Measurements from ENCODE around the gene DYRK1A. TPM values are rescaled to one million over a fixed set of nuclear protein-coding genes. Genes with fewer than 3 reads are reported as not detected.

Gene DYRK1A
- total RNA-seq, 3 donors from 2014 or later (not counting 1 experiment from before 2014, with no cell fraction given) = 149 to 166 (median 153) TPM

DNA sequence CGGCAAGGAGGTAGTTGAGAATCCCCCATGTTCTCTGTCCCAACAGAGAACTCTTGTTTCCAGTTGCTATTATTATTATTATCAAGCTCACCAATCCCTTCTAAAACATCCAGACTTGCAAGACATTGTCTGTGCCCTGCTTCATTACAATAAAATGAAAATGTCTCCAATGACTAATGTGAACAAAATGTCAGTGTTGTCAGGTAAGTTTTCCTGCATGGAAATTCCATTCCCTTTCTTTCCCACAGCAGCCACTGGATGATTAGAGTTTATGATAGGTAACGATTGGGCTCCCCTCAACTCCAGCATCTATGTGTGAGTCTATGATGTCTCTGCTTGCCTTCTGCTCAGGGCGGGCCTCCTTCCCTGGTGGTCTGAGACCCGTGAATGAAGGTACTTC, 8.9 kb upstream of the DYRK1A start:
- no peak overlapping the region for H3K27ac ChIP-seq (ENCODE audit: low read length)

DNA sequence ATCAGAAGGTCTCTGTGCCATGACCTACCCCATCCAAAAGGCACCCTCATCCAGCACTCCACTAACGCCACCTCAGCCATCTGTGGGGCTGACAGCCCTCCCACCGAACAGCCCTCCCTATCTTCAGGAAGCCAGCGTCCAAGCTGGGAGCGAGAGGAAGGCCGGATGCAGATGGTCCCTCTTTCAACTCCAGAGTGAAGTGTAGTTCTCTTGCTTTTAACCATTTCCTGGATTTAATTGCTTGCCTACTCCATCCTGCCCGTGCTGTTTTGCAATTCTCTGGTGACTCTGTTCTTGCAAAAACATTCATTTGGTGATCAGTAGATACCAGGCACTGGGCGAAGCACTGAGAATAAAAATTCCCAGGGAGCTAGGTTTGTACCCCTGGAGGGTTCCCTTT, 8.2 kb upstream of the DYRK1A start:
- peaks cover 12 to 29% of the 10 kb centered on the region in 2 donors for H3K27me3 Mint-ChIP-seq (ENCODE audit: low read depth in 2 of 2)
- H3K4me3 Mint-ChIP-seq = no peak overlapping the region
- no peak overlapping the region for H3K27ac Mint-ChIP-seq
- DNase-seq (no peak), ATAC-seq (no peak)
- Histone ChIP-seq H3K4me1 (ENCODE audit: control insufficient read depth, insufficient read depth, low read length) (no peaks in the 10 kb centered on the region), H3K36me3 (ENCODE audit: control insufficient read depth, insufficient read depth, low read length) (no peaks in the 10 kb centered on the region), H3K4me3 (ENCODE audit: low read length) (no peak overlapping the region), H3K27me3 (ENCODE audit: control insufficient read depth, insufficient read depth, low read length) (no peaks in the 10 kb centered on the region), H3K9me3 (ENCODE audit: control insufficient read depth, insufficient read depth, low read length) (no peaks in the 10 kb centered on the region), H3K27ac (ENCODE audit: low read length) (no peak overlapping the region)
- H3K36me3 Mint-ChIP-seq = no peaks in the 10 kb centered on the region
- H3K9me3 Mint-ChIP-seq = no peaks in the 10 kb centered on the region
- TF ChIP-seq, protein P1, sequence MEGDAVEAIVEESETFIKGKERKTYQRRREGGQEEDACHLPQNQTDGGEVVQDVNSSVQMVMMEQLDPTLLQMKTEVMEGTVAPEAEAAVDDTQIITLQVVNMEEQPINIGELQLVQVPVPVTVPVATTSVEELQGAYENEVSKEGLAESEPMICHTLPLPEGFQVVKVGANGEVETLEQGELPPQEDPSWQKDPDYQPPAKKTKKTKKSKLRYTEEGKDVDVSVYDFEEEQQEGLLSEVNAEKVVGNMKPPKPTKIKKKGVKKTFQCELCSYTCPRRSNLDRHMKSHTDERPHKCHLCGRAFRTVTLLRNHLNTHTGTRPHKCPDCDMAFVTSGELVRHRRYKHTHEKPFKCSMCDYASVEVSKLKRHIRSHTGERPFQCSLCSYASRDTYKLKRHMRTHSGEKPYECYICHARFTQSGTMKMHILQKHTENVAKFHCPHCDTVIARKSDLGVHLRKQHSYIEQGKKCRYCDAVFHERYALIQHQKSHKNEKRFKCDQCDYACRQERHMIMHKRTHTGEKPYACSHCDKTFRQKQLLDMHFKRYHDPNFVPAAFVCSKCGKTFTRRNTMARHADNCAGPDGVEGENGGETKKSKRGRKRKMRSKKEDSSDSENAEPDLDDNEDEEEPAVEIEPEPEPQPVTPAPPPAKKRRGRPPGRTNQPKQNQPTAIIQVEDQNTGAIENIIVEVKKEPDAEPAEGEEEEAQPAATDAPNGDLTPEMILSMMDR (IDR thresholded peaks at IDR 0.05) = no peak
- 19% methylated on average over 7 of the region's 7 CpGs for WGBS (ENCODE audit: insufficient coverage)
- intact Hi-C loops (cut with micrococcal nuclease) = no loop called here
- peaks cover 0 to 9% of the 10 kb centered on the region in 2 donors for H3K4me1 Mint-ChIP-seq

More for the DNA sequence above, 8.9 kb upstream of the DYRK1A start:
- Histone ChIP-seq H3K27me3 (ENCODE audit: control insufficient read depth, insufficient read depth, low read length) (no peaks in the 10 kb centered on the region), H3K9me3 (ENCODE audit: control insufficient read depth, insufficient read depth, low read length) (no peaks in the 10 kb centered on the region), H3K4me1 (ENCODE audit: control insufficient read depth, insufficient read depth, low read length) (no peaks in the 10 kb centered on the region), H3K4me3 (ENCODE audit: low read length) (no peak overlapping the region), H3K36me3 (ENCODE audit: control insufficient read depth, insufficient read depth, low read length) (no peaks in the 10 kb centered on the region)
- WGBS (ENCODE audit: insufficient coverage) = 55% methylated on average over 3 of the region's 4 CpGs
- Mint-ChIP-seq H3K9me3 (no peaks in the 10 kb centered on the region), H3K4me1 (peaks cover 0 to 9% of the 10 kb centered on the region in 2 donors), H3K4me3 (no peak overlapping the region), H3K27ac (no peak overlapping the region), H3K27me3 (ENCODE audit: low read depth in 2 of 2) (peaks cover 12 to 32% of the 10 kb centered on the region in 2 donors), H3K36me3 (no peaks in the 10 kb centered on the region)
- TF ChIP-seq, protein P1 (IDR thresholded peaks at IDR 0.05) = no peak
- intact Hi-C loops (cut with micrococcal nuclease) = no loop called here
- no peak for DNase-seq
- no peak for ATAC-seq

DNA sequence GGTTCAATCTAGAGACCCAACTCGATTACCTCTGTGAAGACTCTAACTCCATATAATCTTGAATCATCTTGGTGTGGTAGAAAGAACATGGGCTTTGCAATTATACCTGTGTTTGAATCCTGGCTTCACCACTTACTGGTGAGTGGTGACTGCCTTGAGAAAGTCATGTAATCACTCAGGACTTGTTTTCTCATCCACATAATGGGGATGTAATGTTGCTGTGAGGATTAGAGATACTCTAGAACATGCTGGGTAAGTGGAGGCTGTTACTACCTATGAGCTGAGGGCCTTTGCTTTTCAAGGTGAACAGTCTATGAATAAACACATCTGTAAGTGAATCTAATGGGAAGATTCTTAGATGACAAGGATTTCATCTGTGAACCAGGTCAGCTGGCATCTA, 2.6 kb upstream of the DYRK1A start:
- no CpG with 5 or more reads among the region's 1 CpG for WGBS (ENCODE audit: insufficient coverage)
- ATAC-seq (no peak), DNase-seq (no peak)
- H3K27me3 ChIP-seq (ENCODE audit: control insufficient read depth, insufficient read depth, low read length) = no peaks in the 10 kb centered on the region
- no peaks in the 10 kb centered on the region for H3K27me3 Mint-ChIP-seq (ENCODE audit: low read depth in 2 of 2)
- H3K36me3 ChIP-seq (ENCODE audit: control insufficient read depth, insufficient read depth, low read length) = no peaks in the 10 kb centered on the region
- peaks cover 7% of the 10 kb centered on the region for H3K36me3 Mint-ChIP-seq
- intact Hi-C loops (cut with micrococcal nuclease) = no loop called here
- H3K27ac Mint-ChIP-seq = peak overlapping the region; percentile 95 to 100
- H3K4me1 Mint-ChIP-seq = peaks cover 18 to 25% of the 10 kb centered on the region in 2 donors
- peaks cover 16% of the 10 kb centered on the region for H3K4me1 ChIP-seq (ENCODE audit: control insufficient read depth, insufficient read depth, low read length)
- peak overlapping the region; percentile 32 for H3K4me3 Mint-ChIP-seq
- TF ChIP-seq, protein P1 (IDR thresholded peaks at IDR 0.05) = no peak
- no peak overlapping the region for H3K27ac ChIP-seq (ENCODE audit: low read length)
- H3K9me3 Mint-ChIP-seq = no peaks in the 10 kb centered on the region
- H3K4me3 ChIP-seq (ENCODE audit: low read length) = no peak overlapping the region
- H3K9me3 ChIP-seq (ENCODE audit: control insufficient read depth, insufficient read depth, low read length) = no peaks in the 10 kb centered on the region

DNA sequence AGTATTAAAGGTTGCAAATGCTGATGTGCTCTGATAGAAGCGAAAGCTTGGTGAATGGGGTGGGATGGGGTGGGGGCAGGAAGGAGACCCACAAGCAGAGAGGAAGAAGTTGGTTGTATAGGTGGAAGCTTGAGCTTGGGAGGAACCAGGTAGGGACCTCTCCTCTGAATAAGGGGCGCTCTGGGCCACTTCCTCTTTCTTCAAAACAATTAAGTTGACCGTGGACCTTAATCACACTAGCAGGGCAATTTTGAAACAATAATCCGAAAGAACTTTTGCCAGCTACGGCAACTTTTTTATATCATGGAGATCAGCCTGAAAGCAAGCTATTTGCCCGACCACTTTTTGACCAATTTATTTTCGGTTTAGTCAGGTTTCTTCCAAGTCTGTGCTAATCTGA, 1.9 kb upstream of the DYRK1A start:
- H3K27me3 ChIP-seq (ENCODE audit: control insufficient read depth, insufficient read depth, low read length) = no peaks in the 10 kb centered on the region
- peaks cover 19% of the 10 kb centered on the region for H3K4me1 ChIP-seq (ENCODE audit: control insufficient read depth, insufficient read depth, low read length)
- peaks cover 7% of the 10 kb centered on the region for H3K36me3 Mint-ChIP-seq
- no peaks in the 10 kb centered on the region for H3K9me3 Mint-ChIP-seq
- H3K9me3 ChIP-seq (ENCODE audit: control insufficient read depth, insufficient read depth, low read length) = no peaks in the 10 kb centered on the region
- intact Hi-C loops (cut with micrococcal nuclease) = loop anchor here (5.0 kb wide), 1 partner anchor 198 kb away; no protein-coding TSS in a partner anchor
- peak overlapping the region; percentile 34 for H3K27ac ChIP-seq (ENCODE audit: low read length)
- H3K4me3 ChIP-seq (ENCODE audit: low read length) = no peak overlapping the region
- TF ChIP-seq, protein P1 (IDR thresholded peaks at IDR 0.05) = no peak
- peak overlapping the region; percentile 99 for H3K4me3 Mint-ChIP-seq
- DNase-seq (no peak), ATAC-seq (no peak)
- WGBS (ENCODE audit: insufficient coverage) = 17% methylated on average over 7 of the region's 7 CpGs
- peaks cover 26 to 33% of the 10 kb centered on the region in 2 donors for H3K4me1 Mint-ChIP-seq
- H3K36me3 ChIP-seq (ENCODE audit: control insufficient read depth, insufficient read depth, low read length) = no peaks in the 10 kb centered on the region
- H3K27ac Mint-ChIP-seq = peak overlapping the region; percentile 95 to 100
- no peaks in the 10 kb centered on the region for H3K27me3 Mint-ChIP-seq (ENCODE audit: low read depth in 2 of 2)

All from natural killer cell (primary cell).